ENCODE data around the gene AGMO. TPM values are rescaled to one million over a fixed set of nuclear protein-coding genes. Genes with fewer than 3 reads are reported as not detected.

AGMO gene
- total RNA-seq, 1 experiment from 2014 or later: 13.2 TPM

GRCh38 chr7:15407910-15408309 lies 153.9 kb downstream of the AGMO start:
- Mint-ChIP-seq H3K27ac (ENCODE audit: unreplicated experiment) (no peak overlapping the region), H3K4me1 (ENCODE audit: low read depth, unreplicated experiment) (peaks cover 16% of the 10 kb centered on the region), H3K9me3 (ENCODE audit: low read depth, unreplicated experiment) (no peaks in the 10 kb centered on the region), H3K27me3 (ENCODE audit: unreplicated experiment) (no peaks in the 10 kb centered on the region), H3K4me3 (ENCODE audit: low read depth, unreplicated experiment) (no peak overlapping the region), H3K36me3 (ENCODE audit: insufficient read depth, unreplicated experiment) (no peaks in the 10 kb centered on the region)
- no TSS peak for BruUV-seq (replicated peaks)
- intact Hi-C loops (cut with micrococcal nuclease; ENCODE audit: unreplicated experiment): no loop called here
- CTCF ChIA-PET: no interaction called here
- no peak for TF ChIP-seq CTCF (IDR thresholded peaks at IDR 0.05; ENCODE audit: unreplicated experiment)
- no peak for DNase-seq

- no TSS peak for BruUV-seq (replicated peaks)
- CTCF ChIA-PET: interaction anchor here (0.6 kb wide), 1 partner anchor 1083 kb away, joined by 4 read pairs; no protein-coding TSS in a partner anchor
- Mint-ChIP-seq H3K36me3 (ENCODE audit: insufficient read depth, unreplicated experiment) (no peaks in the 10 kb centered on the region), H3K4me1 (ENCODE audit: low read depth, unreplicated experiment) (peaks cover 12% of the 10 kb centered on the region), H3K9me3 (ENCODE audit: low read depth, unreplicated experiment) (no peaks in the 10 kb centered on the region), H3K4me3 (ENCODE audit: low read depth, unreplicated experiment) (no peak overlapping the region), H3K27ac (ENCODE audit: unreplicated experiment) (no peak overlapping the region), H3K27me3 (ENCODE audit: unreplicated experiment) (no peaks in the 10 kb centered on the region)
- no peak for TF ChIP-seq CTCF (IDR thresholded peaks at IDR 0.05; ENCODE audit: unreplicated experiment)
- intact Hi-C loops (cut with micrococcal nuclease; ENCODE audit: unreplicated experiment): no loop called here
- DNase-seq: no peak
Measured at GRCh38 chr7:15403751-15404150, 158.1 kb downstream of the AGMO start.

- Mint-ChIP-seq H3K9me3 (ENCODE audit: low read depth, unreplicated experiment) (no peaks in the 10 kb centered on the region), H3K4me1 (ENCODE audit: low read depth, unreplicated experiment) (peaks cover 8% of the 10 kb centered on the region), H3K27me3 (ENCODE audit: unreplicated experiment) (no peaks in the 10 kb centered on the region), H3K4me3 (ENCODE audit: low read depth, unreplicated experiment) (no peak overlapping the region), H3K27ac (ENCODE audit: unreplicated experiment) (no peak overlapping the region), H3K36me3 (ENCODE audit: insufficient read depth, unreplicated experiment) (no peaks in the 10 kb centered on the region)
- intact Hi-C loops (cut with micrococcal nuclease; ENCODE audit: unreplicated experiment): no loop called here
- no peak for DNase-seq
- no peak for TF ChIP-seq CTCF (IDR thresholded peaks at IDR 0.05; ENCODE audit: unreplicated experiment)
- BruUV-seq (replicated peaks): no TSS peak
- CTCF ChIA-PET: interaction anchor here (0.6 kb wide), 1 partner anchor 1084 kb away, joined by 4 read pairs; no protein-coding TSS in a partner anchor
Measured at GRCh38 chr7:15403315-15403714, 158.5 kb downstream of the AGMO start.

GRCh38 chr7:15402436-15403136 lies 159.2 kb downstream of the AGMO start:
- Mint-ChIP-seq H3K36me3 (ENCODE audit: insufficient read depth, unreplicated experiment) (no peaks in the 10 kb centered on the region), H3K4me3 (ENCODE audit: low read depth, unreplicated experiment) (no peak overlapping the region), H3K27me3 (ENCODE audit: unreplicated experiment) (no peaks in the 10 kb centered on the region), H3K27ac (ENCODE audit: unreplicated experiment) (no peak overlapping the region), H3K4me1 (ENCODE audit: low read depth, unreplicated experiment) (peaks cover under 1% of the 10 kb centered on the region), H3K9me3 (ENCODE audit: low read depth, unreplicated experiment) (peaks cover under 1% of the 10 kb centered on the region)
- no TSS peak for BruUV-seq (replicated peaks)
- no peak for TF ChIP-seq CTCF (IDR thresholded peaks at IDR 0.05; ENCODE audit: unreplicated experiment)
- intact Hi-C loops (cut with micrococcal nuclease; ENCODE audit: unreplicated experiment): no loop called here
- CTCF ChIA-PET: interaction anchor here (0.6 kb wide), 1 partner anchor 368 kb away, joined by 5 read pairs; no protein-coding TSS in a partner anchor
- no peak for DNase-seq

Data from Calu3 (cell line).